GM12872 (cell line): ENCODE measurements around the gene NOL6.

Source experiments
- CTCF ChIP-seq: IDR thresholded peaks from 3 replicates; pipeline ENCODE4 v1.5.1; 2011; ENCODE audit warnings: low read depth, mild to moderate bottlenecking, low read length, moderate library complexity; ENCODE audit not compliant: insufficient read depth

NOL6 gene

GRCh38 chr9:33434317-33435105 lies 39.2 kb downstream of the NOL6 start:
- TF ChIP-seq CTCF, result no peak

- no peak for TF ChIP-seq CTCF
Observed at GRCh38 chr9:33433871-33434270, 39.9 kb downstream of the NOL6 start.

GRCh38 chr9:33431420-33431819 lies 42.3 kb downstream of the NOL6 start:
- TF ChIP-seq CTCF, result no peak

GRCh38 chr9:33430942-33431341 lies 42.8 kb downstream of the NOL6 start:
- no peak for TF ChIP-seq CTCF

- no peak for TF ChIP-seq CTCF
Observed at GRCh38 chr9:33429256-33429985, 44.3 kb downstream of the NOL6 start.

- TF ChIP-seq CTCF, result no peak
Observed at GRCh38 chr9:33426843-33427293, 46.9 kb downstream of the NOL6 start.

GRCh38 chr9:33425128-33425533 lies 48.6 kb downstream of the NOL6 start:
- TF ChIP-seq CTCF, result no peak
